ENCODE results near the gene BCL7C. TPM values are rescaled to one million over a fixed set of nuclear protein-coding genes. Genes with fewer than 3 reads are reported as not detected.
A peak's percentile ranks its signal among the peaks of the same experiment; 100 is the strongest.

BCL7C gene
- total RNA-seq, 1 donor from 2014 or later: 37.6 TPM

GRCh38 chr16:30922420-30922959 lies 28.6 kb upstream of the BCL7C start:
- Mint-ChIP-seq H3K27me3 (ENCODE audit: unreplicated experiment) (no peaks in the 10 kb centered on the region), H3K27ac (ENCODE audit: unreplicated experiment) (peak overlapping the region; percentile 100), H3K9me3 (ENCODE audit: unreplicated experiment) (no peaks in the 10 kb centered on the region), H3K4me3 (ENCODE audit: unreplicated experiment) (peak overlapping the region; percentile 100), H3K36me3 (ENCODE audit: unreplicated experiment) (peaks cover 4% of the 10 kb centered on the region), H3K4me1 (ENCODE audit: unreplicated experiment) (peaks cover 12% of the 10 kb centered on the region)
- DNase-seq (ENCODE audit: extremely low spot score, unreplicated experiment): peak; percentile 100
- TF ChIP-seq CTCF (IDR thresholded peaks at IDR 0.05): no peak

GRCh38 chr16:30921748-30922419 lies 28.0 kb upstream of the BCL7C start:
- peak; percentile 92 for TF ChIP-seq CTCF (IDR thresholded peaks at IDR 0.05)
- DNase-seq (ENCODE audit: extremely low spot score, unreplicated experiment): peak; percentile 97
- Mint-ChIP-seq H3K27me3 (ENCODE audit: unreplicated experiment) (no peaks in the 10 kb centered on the region), H3K4me1 (ENCODE audit: unreplicated experiment) (peaks cover 12% of the 10 kb centered on the region), H3K36me3 (ENCODE audit: unreplicated experiment) (peaks cover 4% of the 10 kb centered on the region), H3K27ac (ENCODE audit: unreplicated experiment) (peak overlapping the region; percentile 100), H3K9me3 (ENCODE audit: unreplicated experiment) (no peaks in the 10 kb centered on the region), H3K4me3 (ENCODE audit: unreplicated experiment) (peak overlapping the region; percentile 100)

GRCh38 chr16:30921459-30921747 lies 27.5 kb upstream of the BCL7C start:
- DNase-seq (ENCODE audit: extremely low spot score, unreplicated experiment): no peak
- H3K36me3 Mint-ChIP-seq (ENCODE audit: unreplicated experiment): peaks cover 4% of the 10 kb centered on the region
- peak overlapping the region; percentile 100 for H3K27ac Mint-ChIP-seq (ENCODE audit: unreplicated experiment)
- H3K4me3 Mint-ChIP-seq (ENCODE audit: unreplicated experiment): peak overlapping the region; percentile 100
- H3K9me3 Mint-ChIP-seq (ENCODE audit: unreplicated experiment): no peaks in the 10 kb centered on the region
- TF ChIP-seq CTCF (IDR thresholded peaks at IDR 0.05): no peak
- no peaks in the 10 kb centered on the region for H3K27me3 Mint-ChIP-seq (ENCODE audit: unreplicated experiment)
- peaks cover 12% of the 10 kb centered on the region for H3K4me1 Mint-ChIP-seq (ENCODE audit: unreplicated experiment)

GRCh38 chr16:30920891-30921290 lies 27.0 kb upstream of the BCL7C start:
- DNase-seq (ENCODE audit: extremely low spot score, unreplicated experiment): no peak
- TF ChIP-seq CTCF (IDR thresholded peaks at IDR 0.05): no peak
- H3K27me3 Mint-ChIP-seq (ENCODE audit: unreplicated experiment): no peaks in the 10 kb centered on the region
- H3K27ac Mint-ChIP-seq (ENCODE audit: unreplicated experiment): peak overlapping the region; percentile 52
- H3K4me3 Mint-ChIP-seq (ENCODE audit: unreplicated experiment): no peak overlapping the region
- H3K9me3 Mint-ChIP-seq (ENCODE audit: unreplicated experiment): no peaks in the 10 kb centered on the region
- H3K4me1 Mint-ChIP-seq (ENCODE audit: unreplicated experiment): peaks cover 12% of the 10 kb centered on the region
- peaks cover under 1% of the 10 kb centered on the region for H3K36me3 Mint-ChIP-seq (ENCODE audit: unreplicated experiment)

- no peak overlapping the region for H3K4me3 Mint-ChIP-seq (ENCODE audit: unreplicated experiment)
- peaks cover 2% of the 10 kb centered on the region for H3K4me1 Mint-ChIP-seq (ENCODE audit: unreplicated experiment)
- H3K27me3 Mint-ChIP-seq (ENCODE audit: unreplicated experiment): no peaks in the 10 kb centered on the region
- no peaks in the 10 kb centered on the region for H3K9me3 Mint-ChIP-seq (ENCODE audit: unreplicated experiment)
- no peak for DNase-seq (ENCODE audit: extremely low spot score, unreplicated experiment)
- no peak for TF ChIP-seq CTCF (IDR thresholded peaks at IDR 0.05)
- no peaks in the 10 kb centered on the region for H3K36me3 Mint-ChIP-seq (ENCODE audit: unreplicated experiment)
- no peak overlapping the region for H3K27ac Mint-ChIP-seq (ENCODE audit: unreplicated experiment)
Observed at GRCh38 chr16:30918614-30919013, 24.7 kb upstream of the BCL7C start.

Measured in osteocyte (in vitro differentiated cells).